NCI-H128 (cell line): ENCODE measurements around the gene LBHD1.
"Not testable (repeated sequence)": the region's sequence is repeated elsewhere in the genome, so short reads cannot be mapped to it uniquely, and the experiment has no call there.

Experiments used
- DNase-seq: peaks from one replicate; lab custom pipeline; 2025; ENCODE audit not compliant: unreplicated experiment; lab: John Stamatoyannopoulos, UW

The LBHD1 gene

DNA sequence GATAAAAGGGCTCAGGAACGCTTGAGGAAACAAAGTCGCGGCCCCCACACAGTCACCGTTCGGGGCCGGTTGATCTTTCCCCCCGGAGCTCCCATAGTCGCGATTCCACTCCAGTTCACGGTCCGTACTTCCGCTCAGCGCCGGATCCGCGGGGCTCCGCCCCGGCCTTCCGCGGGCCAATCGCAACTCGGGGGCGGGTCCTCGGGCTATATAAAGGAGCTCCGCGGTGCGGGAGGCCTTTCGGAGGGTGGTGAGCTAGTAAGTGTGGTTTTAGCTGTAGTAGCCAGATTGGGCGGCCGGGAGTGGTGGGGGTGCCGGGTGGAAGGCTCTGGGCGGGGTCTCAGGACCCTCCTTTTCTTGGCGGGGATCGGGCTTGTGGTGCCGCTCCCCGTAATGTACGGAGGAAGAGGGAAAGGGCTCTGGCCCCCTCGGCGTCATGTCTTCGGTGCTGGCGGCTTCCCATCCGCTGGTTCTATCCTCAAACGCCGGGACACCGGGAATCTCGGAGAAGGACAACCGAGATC lies 6.9 kb downstream of the LBHD1 start, which contains the start of the genes C11orf98 and CSKMT:
TSS of gene C11orf98 (minus strand) at position 136 of the 524 bp plus-strand sequence. CDS start at position 95, 41 bp downstream.
TSS of gene CSKMT (plus strand) at position 238 of the 524 bp plus-strand sequence. CDS start 568 bp downstream, outside the sequence.
- DNase-seq: peak; percentile 91

DNA sequence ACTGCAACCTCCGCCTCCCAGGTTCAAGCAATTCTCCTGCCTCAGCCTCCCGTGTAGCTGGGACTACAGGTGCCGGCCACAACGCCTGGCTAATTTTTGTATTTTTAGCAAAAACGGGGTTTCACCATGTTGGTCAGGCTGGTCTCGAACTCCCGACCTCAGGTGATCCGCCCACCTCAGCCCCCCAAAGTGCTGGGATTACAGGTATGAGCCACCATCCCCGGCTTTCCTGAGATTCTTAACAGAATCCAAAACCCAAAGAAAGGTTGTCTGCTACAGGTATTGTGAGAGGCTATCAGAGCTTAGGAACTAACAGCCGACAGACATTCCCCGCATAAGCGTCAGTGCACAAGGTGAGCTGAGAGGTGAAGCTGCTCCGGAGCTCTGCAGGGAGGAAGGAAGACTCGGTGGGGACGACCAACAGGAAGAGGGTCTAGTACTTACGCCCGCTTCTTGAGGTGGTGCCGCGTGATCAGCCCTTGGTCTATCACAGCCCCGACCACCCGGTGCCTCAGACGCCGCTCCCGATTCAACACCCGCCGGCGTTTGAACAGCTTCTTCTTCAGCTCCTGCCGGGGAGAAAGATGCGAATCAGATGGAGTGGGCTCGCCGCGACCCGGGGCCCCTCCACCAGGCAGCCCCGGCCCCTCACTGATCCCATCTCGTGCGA lies 7.5 kb downstream of the LBHD1 start:
- peak; percentile 40 for DNase-seq

DNA sequence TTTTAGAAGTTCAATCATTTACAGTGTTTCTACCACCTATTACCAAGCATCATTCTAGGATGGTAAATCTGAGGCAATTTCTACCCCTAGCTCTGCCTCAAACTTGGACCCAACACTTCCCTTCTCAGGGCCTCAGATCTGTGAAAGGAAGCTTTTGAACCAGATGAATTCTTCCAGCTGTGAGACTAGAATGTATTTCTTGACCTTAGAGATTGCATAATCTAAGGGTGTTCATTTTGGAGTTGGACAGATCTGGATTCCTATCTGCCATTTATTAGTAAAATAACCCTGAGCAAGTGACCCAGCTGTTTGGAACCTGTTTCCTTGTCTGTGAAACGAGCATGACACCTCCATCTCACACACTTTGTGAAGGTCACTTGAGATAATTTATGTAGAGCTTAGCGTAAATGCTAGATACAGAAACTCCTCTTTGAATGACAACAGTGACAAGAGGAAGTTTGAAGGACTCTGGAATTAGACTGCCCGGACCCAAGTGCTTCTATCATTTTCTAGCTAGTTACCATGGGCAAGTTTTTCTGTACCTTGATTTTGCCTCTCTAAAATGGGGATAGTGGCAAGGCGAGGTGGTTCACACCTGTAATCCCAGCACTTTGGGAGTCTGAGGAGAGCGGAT lies 15.2 kb downstream of the LBHD1 start:
- no peak for DNase-seq

DNA sequence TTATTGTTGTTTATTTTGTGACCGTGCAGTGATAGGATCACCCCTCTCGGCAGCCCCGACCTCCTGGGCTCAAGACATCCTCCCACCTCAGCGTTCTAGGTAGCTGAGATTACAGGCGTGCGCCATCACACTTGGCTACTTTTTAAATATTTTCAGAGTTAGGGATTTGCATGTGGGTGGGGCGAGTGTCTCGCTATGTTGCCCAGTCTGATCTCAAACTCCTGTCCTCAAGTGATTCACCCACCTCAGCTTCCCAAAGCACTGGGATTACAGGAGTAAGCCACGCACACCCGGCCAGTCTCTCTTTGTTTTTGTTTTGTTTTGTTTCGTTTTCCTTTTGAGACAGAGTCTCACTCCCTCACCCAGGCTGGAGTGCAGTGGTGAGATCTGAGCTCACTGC lies 17.8 kb downstream of the LBHD1 start:
- no peak for DNase-seq

DNA sequence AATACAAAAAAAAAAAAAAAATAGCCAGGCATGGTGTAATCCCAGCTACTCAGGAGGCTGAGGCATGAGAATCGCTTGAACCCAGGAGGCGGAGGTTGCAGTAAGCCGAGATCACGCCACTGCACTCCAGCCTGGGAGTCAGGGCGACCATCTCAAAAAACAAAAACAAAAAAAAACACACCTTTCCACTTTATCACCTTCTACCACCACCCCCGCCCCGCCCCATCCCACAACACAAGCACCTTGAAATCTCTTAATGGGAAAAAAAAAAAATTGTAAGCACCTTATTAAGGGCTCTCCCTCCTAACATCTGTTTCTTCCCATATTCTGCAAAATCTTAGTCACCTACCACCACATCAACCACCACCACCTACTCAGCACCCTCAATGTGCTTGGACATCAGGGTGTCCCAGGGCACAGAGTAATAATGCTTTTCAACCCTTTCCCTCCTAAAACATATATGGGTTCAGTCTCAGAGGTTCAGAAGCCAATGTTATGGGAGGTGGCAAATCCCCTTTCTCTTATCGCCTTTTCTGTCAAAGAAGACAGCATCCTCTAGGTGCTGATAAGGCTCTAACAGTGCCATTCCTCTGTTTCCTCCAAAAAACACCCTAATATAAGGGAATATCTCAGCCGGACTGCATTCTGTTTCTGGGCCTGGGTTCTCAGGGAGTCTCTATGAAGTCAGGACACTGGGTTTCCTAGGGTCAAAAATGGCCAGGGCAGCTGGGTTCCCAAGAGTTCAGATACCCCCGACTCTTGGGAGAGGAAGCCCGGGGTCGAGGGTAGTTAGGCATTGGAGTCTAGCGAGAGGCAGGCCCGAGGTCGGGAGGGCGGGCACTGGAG lies 19.7 kb downstream of the LBHD1 start:
- no peak for DNase-seq

DNA sequence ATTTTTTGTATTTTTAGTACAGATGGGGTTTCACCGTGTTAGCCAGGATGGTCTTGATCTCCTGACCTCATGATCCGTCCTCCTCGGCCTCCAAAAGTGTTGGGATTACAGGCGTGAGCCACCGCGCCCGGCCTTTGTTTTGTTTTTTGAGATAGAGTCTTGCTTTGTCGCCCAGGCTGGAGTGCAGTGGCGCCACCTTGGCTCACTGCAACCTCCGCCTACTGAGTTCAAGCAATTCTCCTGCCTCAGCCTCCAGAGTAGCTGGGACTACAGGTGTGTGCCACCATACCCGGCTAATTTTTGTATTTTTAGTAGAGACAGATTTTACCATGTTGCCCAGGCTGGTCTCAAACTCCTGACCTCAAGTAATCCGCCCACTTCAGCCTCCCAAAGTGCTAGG lies 21.8 kb downstream of the LBHD1 start:
- DNase-seq: not testable (repeated sequence)

DNA sequence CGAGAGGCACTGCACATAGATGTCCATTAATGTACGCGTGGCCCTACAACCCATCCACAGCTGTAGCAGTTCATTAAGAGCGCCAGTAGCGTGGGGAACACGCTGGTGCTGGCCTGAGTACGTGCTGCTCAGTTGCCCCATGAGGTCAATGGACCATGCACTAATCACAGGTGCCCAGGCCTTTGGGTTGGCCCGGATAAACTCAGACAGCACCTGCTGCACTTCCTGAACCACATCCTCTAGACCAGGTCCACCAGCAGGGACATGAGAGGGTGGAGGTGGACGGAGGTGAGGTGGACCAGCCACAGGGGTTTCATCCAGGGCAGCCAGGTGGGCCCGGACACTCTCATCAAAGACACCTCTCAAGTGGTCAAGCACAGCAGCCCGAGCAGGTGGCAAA lies 22.6 kb downstream of the LBHD1 start:
- DNase-seq: no peak

DNA sequence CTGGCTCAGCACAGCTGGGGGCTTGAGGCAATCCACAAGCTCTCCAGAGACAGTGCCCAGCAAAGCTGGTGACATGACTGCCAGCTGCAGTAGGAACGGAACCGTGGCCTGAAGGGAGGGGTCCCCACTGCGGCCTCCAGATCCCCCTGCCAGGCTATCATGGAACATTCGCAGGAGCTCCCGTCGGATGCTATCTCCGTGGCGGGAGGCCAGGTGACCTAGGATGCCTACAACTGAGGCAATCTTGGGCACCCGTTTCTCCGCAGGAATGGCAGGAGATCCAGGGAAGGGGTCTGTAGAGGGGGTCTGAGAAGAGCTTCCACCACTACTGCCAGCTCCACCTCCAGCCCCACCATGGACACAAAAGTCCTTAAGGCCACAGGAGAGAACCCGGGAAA lies 23.1 kb downstream of the LBHD1 start:
- DNase-seq: no peak

DNA sequence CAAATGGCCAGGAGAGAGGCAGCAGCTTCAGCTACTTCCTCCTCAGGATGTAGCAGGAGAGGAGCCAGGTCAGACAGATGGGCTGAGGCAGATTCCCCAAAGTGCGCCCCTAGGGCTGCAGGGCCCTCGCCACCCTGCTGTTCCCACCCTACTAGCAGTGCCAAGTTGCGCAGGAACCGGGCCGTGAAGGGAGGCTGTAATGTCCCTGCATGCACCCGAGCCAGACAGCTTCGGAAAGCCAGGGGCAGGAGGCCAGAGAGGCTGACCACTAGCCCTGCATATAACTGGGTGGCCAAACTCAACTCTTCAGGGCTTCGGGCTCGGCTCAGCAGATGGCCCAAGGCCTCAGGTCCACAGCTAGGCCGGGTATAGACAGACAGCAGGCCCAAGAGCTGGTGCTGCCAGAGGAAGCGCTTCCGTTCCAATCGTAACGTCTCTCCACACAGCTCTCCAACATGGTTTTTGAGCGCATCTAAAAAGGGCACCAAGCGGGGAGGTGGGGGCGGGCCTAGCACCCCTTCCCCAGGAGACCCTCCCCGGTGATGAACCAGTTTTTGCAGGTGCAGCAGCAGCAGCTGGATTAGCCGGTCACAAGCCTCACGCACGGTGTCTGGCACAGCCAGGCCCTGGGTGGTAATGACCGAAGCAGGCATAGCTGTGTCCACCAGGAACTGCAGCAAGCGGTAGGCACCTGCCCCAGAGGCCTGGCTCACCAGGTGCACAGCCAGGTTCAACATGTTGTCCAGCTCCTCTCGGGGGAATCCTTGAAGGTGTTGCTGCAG lies 23.7 kb downstream of the LBHD1 start:
- DNase-seq: no peak

DNA sequence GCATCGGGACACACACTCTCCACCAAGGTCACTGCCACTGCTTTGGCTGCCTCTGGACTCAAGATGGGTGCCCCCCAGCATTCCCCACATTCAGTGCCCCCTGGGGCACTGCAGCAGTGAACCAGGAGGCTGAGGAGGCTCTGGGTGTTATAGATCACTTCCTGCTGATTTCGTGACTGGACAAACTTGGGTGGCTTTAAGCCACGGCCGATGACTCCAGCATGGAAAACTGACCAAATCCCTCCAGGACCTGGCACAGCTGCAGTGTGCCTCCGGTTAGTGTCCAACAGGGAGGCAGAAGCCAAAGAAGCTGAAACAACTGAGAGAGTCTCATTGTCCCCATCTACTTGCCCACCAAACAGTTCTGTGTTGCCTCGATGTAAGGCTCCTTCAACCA lies 24.5 kb downstream of the LBHD1 start:
- no peak for DNase-seq

DNA sequence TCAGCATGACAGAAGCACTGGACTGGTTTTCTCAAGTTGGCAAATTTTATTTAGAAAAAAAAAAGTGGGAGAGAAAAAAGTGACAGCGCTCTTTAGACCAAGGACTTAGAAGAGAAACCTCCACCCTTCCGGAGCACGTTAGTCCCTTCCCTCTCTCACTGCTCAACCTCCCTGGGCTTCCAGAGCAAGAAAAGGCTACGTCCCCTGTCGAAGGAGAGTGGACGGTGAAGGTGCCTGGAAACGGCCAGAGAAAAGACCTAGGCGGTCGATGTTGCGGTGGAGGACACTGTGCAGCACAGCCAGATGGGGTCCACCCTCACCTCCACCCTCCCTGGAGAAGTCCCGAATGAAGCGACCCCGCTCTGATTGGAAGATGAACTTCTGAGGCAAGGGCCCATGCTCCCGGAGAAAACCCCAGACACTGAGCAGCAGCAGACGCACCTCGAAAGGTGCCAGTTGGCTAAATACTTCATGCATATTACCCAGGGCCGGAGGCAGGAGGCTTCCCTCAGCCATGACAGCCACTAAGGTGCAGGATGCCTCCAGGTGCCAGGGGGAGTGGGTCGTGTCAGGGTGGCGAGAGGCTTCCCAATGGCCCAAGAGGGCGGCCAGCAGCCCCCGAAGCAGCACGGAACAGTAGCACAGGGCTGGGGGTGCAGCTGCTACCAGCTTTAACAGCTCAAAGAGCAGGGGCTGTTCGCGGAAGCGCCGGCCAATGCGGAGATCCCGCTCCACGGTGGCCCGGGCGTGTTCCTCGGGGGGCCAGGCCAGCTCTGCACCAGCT lies 25.1 kb downstream of the LBHD1 start:
- no peak for DNase-seq

DNA sequence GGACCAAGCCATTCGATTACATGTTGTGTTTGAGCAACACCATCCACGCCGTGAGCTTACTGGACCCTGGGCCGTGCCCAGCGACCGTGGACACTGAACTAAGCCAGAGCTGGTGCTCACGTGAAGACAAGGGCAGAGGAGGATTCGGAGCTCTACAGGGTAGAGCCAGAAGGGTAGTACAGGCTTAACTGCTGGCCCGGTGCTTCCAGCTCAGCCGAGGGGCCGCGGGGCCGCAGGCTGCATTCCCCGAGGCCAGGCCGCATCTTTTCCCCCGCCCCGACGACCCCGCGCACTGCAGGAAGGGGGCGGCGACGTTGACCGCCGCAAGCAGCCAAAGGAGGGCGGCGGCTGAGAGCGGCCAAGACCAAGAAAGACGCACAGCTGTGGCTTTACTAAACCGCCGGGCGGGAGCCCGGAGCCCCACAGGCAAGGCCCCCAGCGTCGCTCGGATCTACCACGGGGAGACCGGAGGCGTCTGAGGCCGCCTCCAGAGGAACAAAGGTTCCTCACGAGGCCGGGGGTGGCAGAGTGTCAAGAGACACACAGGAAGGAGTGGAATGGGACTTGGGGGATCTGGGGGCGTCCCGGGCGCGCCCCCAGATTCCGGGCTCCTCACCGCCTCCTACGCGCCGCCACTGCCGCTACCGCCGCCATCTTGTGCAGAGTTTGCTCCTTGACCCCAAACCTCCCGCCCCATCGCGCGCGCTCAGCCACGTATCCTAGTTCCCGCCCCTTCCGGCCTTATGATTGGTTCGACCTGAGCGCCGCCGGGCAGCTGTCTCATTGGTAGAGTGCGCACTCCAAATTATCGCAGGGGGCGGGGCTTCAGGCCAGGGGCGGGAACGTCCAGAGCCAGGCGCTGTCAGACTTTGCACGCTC lies 25.9 kb downstream of the LBHD1 start, which contains the start of gene GANAB:
TSS of gene GANAB (minus strand) at position 668 of the 879 bp plus-strand sequence. CDS start at position 654, 14 bp downstream.
- peak; percentile 98 for DNase-seq

DNA sequence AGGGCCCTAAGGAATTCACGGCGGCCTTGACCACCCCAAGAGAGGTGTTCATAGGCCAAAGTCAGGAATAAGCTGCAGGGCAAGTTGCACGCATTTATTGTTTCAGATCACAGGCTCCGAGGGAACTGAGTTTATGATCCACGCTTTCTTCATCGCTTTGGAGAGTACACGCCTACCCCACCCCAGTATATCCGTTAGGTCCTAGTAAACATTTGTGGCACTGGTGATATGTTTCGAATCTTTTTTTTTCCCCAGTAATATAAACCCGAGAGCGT lies 26.5 kb downstream of the LBHD1 start:
- DNase-seq: no peak

DNA sequence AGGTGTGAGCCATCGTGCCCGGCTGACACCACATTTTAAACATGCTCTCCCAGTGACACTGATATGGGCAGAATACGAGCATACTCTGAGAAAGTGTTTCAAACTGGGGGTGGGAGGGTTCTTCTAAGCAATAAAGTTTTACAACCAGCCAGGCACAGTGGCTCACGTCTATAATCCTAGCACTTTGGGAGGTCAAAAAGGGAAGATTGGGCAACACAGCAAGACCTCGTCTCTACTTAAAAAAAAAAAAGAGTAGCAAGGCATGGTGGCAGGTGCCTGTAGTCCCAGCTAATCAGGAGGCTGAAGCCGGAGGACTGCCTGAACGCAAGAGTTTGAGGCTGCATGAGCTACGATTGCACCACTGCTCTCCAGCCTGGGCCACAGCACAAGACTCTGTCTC lies 27.8 kb downstream of the LBHD1 start:
- DNase-seq: no peak

DNA sequence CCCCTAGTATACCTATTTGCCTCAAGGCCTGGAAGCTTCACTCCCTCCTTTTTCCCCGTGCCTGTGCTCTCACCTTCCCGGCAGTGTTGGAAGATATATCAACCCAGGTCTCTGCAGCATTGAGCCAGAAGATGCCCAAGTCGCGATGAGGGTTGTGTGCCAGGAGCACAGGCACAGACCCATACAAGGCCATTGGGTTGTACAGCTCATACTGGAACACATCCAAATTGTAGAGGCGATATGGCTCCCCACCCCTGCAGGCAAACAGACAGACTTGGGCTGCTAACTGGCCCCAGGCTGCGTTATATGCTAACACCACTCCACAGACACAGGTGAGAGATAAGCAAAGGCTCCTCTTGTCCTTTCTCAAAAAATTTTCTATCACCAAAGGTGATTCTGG lies 39.6 kb downstream of the LBHD1 start:
- DNase-seq: no peak

DNA sequence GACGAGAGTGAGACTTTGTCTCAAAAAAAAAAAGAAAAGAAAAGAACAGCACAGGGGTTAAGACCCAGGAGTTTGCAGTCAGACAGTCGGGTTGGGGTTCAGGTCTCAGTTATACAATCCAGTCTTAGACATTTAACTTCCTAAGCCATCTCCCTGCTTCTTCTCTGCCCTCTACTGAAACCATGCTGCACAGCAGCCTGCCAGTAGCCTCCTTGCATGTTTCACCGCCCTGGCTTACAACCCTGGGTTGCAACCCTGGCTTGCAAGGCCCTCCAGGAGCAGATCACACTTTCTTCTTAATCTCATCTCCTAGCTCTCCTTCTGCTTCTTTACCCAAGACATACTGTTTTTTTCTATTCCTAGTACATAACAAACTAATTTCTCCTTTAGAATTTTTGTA lies 44.4 kb downstream of the LBHD1 start:
- no peak for DNase-seq

DNA sequence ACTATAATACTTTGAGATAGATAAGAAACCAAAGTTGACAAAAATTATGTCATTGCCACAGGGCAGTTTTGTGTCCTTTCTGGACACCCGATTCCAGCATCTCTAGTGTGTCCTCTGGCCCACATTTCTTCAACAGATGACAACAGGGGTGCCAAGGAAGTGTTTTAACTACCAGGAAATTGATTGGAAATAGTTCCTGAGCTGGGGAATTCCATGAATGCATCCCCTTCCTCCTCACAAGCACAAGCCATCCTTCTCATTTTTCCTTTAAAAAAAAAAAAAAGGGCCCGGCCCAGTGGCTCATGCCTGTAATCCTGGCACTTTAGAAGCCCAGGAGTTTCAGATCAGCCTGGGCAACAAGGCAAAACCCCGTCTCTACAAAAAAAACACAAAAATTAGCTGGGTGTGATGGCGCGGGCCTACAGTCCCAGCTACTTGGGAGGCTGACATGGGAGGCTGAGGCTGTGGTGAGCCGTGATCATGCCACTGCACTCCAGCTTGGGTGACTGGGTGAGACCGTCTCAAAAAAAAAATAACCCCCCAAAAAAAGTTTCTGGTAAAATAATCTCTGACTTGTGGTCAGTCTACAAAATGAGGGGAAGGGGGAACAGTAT lies 49.5 kb downstream of the LBHD1 start:
- no peak for DNase-seq

DNA sequence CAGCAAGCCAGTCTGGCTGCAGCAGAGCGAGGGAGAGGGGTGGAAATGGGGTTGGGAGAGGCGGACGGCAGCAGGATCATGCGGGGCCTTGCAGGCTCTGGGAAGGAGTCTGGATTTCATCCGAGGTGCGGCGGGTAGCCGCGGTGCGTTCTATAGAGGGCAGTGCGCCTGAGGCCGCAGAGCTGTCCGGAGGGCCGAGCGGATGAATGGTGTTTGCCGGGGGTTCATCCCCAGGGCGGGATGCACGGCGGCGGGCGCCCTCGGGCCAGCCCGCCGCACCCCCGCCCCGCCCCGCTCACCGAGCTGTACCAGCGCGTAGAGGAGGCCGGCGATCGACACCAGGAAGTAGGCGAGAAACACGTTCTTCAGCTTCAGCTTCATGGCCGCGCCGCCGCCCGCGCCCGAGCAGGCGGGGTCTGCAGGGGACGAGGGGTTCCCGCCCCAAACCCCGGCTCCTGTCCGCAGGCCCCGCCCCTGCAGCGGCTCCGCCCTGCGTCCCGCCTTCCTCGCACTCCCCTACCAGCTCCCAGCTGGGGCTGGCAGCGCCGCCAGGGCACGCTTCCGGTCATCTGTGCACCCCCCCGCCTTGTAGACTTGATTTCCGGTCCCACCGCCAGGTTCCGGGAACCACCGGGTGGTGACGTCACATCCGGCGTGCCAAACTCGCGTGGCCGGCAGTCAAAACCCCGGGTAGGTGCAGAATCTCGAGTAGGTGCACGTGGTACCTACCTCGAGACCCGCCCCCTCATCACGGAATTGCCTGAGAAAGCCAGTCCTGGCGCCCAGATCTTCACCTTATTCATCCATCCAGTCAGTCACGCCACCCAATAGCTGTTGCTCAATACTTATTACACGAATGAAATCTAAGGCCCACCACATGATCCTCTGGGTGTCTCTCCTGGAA lies 50.2 kb downstream of the LBHD1 start, which contains the start of gene B3GAT3:
TSS of gene B3GAT3 (minus strand) at position 420 of the 904 bp plus-strand sequence. CDS start at position 381, 39 bp downstream.
- DNase-seq: peak; percentile 95
